Caco-2 (cell line): ENCODE measurements around the gene ADGRD1. TPM values are rescaled to one million over a fixed set of nuclear protein-coding genes. Genes with fewer than 3 reads are reported as not detected.

Experiments used
- BruUV-seq: library from RNA; stranded (reverse); fragments of 400-500 nt; replicated peaks from 2 replicates; lab custom pipeline; 2021; lab: Mats Ljungman, UMichigan
- CTCF ChIA-PET: fragments of 300-600 bp; sonication (Branson Sonifier 250); formaldehyde crosslinking; loops from one replicate; lab custom pipeline; 2022; ENCODE audit warnings: antibody characterized with exemption; lab: Charles Lee
- POLR2A ChIA-PET: fragments of 300-600 bp; sonication (Branson Sonifier 250); formaldehyde crosslinking; loops from one replicate; lab custom pipeline; 2022; ENCODE audit warnings: antibody characterized with exemption; lab: Charles Lee
- DNase-seq, 2 experiments: peaks; one replicate each; pipeline versions ENCODE4 v3.0.0 to v3.0.0-alpha.2; 2020 to 2022
- H3K27me3 ChIP-seq: replicated peaks from 2 replicates; pipeline ENCODE4 v1.6.0; 2011; ENCODE audit warnings: low read length; ENCODE audit not compliant: control insufficient read depth, insufficient read depth
- H3K36me3 ChIP-seq: 2 replicates; pipeline ENCODE4 v1.5.1; 2011; ENCODE audit warnings: low read length; ENCODE audit not compliant: control insufficient read depth, insufficient read depth
- H3K4me1 ChIP-seq: fragments of 250-450 bp; sonication (Bioruptor Pico); 2 replicates; pipeline ENCODE4 v1.5.1; 2020; ENCODE audit warnings: mild to moderate bottlenecking
- H3K4me3 ChIP-seq: 2 replicates; pipeline ENCODE4 v1.5.1; 2011; ENCODE audit warnings: low read depth, mild to moderate bottlenecking, control low read depth, low read length
- H3K9me3 ChIP-seq: fragments of 250-450 bp; sonication (Bioruptor Pico); 2 replicates; pipeline ENCODE4 v1.5.1; 2020; ENCODE audit warnings: mild to moderate bottlenecking, moderate library complexity
- H3K27ac Mint-ChIP-seq: one replicate; pipeline ENCODE4 v1.8.0; 2022; ENCODE audit warnings: mixed read lengths; ENCODE audit not compliant: unreplicated experiment
- H3K27me3 Mint-ChIP-seq: one replicate; pipeline ENCODE4 v1.8.0; 2022; ENCODE audit warnings: mixed read lengths; ENCODE audit not compliant: insufficient read depth, unreplicated experiment
- H3K36me3 Mint-ChIP-seq: one replicate; pipeline ENCODE4 v1.8.0; 2022; ENCODE audit warnings: mild to moderate bottlenecking, mixed read lengths; ENCODE audit not compliant: insufficient read depth, unreplicated experiment
- H3K4me1 Mint-ChIP-seq: one replicate; pipeline ENCODE4 v1.8.0; 2022; ENCODE audit warnings: low read depth, mixed read lengths; ENCODE audit not compliant: unreplicated experiment
- H3K4me3 Mint-ChIP-seq: one replicate; pipeline ENCODE4 v1.8.0; 2022; ENCODE audit warnings: mild to moderate bottlenecking, moderate library complexity, mixed read lengths; ENCODE audit not compliant: unreplicated experiment
- H3K9me3 Mint-ChIP-seq: one replicate; pipeline ENCODE4 v1.8.0; 2022; ENCODE audit warnings: mixed read lengths; ENCODE audit not compliant: unreplicated experiment
- intact Hi-C: fragments of 100-400 bp; cut with micrococcal nuclease; formaldehyde crosslinking; loops from one replicate; pipeline ENCODE4 v1.10.0; 2022; ENCODE audit not compliant: unreplicated experiment
- total RNA-seq: library from RNA; stranded (reverse); gene quantifications from 2 replicates; pipeline ENCODE4 v1.2.3, GENCODE V29; 2022
- TF ChIP-seq, protein P1 (sequence below), 2 experiments: fragments of 200-600 bp in 1 of 2; IDR thresholded peaks; 1 replicate in 1 of 2; 2 replicates in 1 of 2; pipeline versions ENCODE4 v1.5.1 to v1.8.0; 2011 to 2022; ENCODE audit warnings: antibody characterized with exemption in 1 of 2, control low read depth in 1 of 2, inconsistent platforms in 1 of 2, low read depth in 1 of 2, low read length in 1 of 2, mild to moderate bottlenecking in 1 of 2, moderate library complexity in 1 of 2; ENCODE audit not compliant: insufficient read depth in 1 of 2, severe bottlenecking in 1 of 2, unreplicated experiment in 1 of 2

Gene ADGRD1
- total RNA-seq, 1 experiment from 2014 or later = 3.6 TPM

DNA sequence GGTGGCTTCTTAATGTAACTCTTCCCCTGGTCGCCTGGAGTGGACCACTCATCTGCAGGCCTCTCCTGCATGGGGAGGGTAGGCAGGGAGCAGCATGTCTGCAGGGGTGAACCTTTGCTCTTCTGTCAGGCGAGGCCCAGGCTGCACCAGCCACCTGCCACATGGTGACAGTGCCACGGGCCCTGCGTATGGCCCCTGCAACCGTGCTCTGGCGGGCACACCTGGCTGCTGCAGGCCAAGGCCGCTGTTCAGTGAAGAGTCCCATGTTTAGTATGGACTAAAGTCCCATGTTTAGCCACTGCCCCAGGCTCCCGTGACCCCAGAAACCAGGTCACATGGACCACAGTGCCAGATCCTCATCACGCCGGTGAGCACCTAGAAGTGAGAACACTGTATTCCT is 187.0 kb downstream of the ADGRD1 start:
- Mint-ChIP-seq H3K27ac (no peak overlapping the region), H3K9me3 (no peaks in the 10 kb centered on the region), H3K4me1 (no peaks in the 10 kb centered on the region), H3K36me3 (no peaks in the 10 kb centered on the region), H3K4me3 (no peak overlapping the region), H3K27me3 (peaks cover 11% of the 10 kb centered on the region)
- POLR2A ChIA-PET = no interaction called here
- TF ChIP-seq, protein P1, sequence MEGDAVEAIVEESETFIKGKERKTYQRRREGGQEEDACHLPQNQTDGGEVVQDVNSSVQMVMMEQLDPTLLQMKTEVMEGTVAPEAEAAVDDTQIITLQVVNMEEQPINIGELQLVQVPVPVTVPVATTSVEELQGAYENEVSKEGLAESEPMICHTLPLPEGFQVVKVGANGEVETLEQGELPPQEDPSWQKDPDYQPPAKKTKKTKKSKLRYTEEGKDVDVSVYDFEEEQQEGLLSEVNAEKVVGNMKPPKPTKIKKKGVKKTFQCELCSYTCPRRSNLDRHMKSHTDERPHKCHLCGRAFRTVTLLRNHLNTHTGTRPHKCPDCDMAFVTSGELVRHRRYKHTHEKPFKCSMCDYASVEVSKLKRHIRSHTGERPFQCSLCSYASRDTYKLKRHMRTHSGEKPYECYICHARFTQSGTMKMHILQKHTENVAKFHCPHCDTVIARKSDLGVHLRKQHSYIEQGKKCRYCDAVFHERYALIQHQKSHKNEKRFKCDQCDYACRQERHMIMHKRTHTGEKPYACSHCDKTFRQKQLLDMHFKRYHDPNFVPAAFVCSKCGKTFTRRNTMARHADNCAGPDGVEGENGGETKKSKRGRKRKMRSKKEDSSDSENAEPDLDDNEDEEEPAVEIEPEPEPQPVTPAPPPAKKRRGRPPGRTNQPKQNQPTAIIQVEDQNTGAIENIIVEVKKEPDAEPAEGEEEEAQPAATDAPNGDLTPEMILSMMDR (IDR thresholded peaks at IDR 0.05; ENCODE audit: insufficient read depth in 1 of 2, low read depth in 1 of 2, low read length in 1 of 2, severe bottlenecking in 1 of 2, unreplicated experiment in 1 of 2) = no peak
- H3K4me1 ChIP-seq = no peaks in the 10 kb centered on the region
- no peaks in the 10 kb centered on the region for H3K9me3 ChIP-seq
- H3K27me3 ChIP-seq = no peaks in the 10 kb centered on the region
- CTCF ChIA-PET = no interaction called here
- intact Hi-C loops = no loop called here
- no peak for DNase-seq
- no peaks in the 10 kb centered on the region for H3K36me3 ChIP-seq
- no peak overlapping the region for H3K4me3 ChIP-seq
- no TSS peak for BruUV-seq

DNA sequence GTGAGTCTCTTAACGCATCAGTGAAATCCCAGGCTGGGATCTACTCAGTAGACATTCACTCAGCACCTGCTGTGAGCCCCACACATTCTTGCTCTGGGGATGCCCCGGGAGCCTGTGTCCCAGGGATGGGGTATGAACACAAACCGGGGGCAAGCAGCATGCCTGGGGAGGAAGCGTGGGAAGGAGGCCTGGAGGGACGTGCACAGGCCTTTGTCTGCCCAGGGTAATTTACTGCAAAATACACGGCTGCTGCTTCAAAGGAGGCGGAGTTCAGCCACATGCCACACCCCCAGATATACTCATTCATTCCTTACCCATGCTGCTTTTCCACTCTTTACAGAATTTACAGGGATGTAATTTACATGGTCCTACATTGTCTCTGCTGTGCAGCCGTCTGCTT is 187.8 kb downstream of the ADGRD1 start:
- Histone ChIP-seq H3K36me3 (no peaks in the 10 kb centered on the region), H3K4me1 (no peaks in the 10 kb centered on the region), H3K27me3 (no peaks in the 10 kb centered on the region), H3K4me3 (no peak overlapping the region), H3K9me3 (no peaks in the 10 kb centered on the region)
- POLR2A ChIA-PET = no interaction called here
- BruUV-seq = no TSS peak
- Mint-ChIP-seq H3K27ac (no peak overlapping the region), H3K27me3 (peaks cover 11% of the 10 kb centered on the region), H3K9me3 (no peaks in the 10 kb centered on the region), H3K36me3 (no peaks in the 10 kb centered on the region), H3K4me1 (no peaks in the 10 kb centered on the region), H3K4me3 (no peak overlapping the region)
- CTCF ChIA-PET = no interaction called here
- intact Hi-C loops = no loop called here
- TF ChIP-seq, protein P1 (IDR thresholded peaks at IDR 0.05; ENCODE audit: insufficient read depth in 1 of 2, low read depth in 1 of 2, low read length in 1 of 2, severe bottlenecking in 1 of 2, unreplicated experiment in 1 of 2) = no peak
- DNase-seq = no peak

DNA sequence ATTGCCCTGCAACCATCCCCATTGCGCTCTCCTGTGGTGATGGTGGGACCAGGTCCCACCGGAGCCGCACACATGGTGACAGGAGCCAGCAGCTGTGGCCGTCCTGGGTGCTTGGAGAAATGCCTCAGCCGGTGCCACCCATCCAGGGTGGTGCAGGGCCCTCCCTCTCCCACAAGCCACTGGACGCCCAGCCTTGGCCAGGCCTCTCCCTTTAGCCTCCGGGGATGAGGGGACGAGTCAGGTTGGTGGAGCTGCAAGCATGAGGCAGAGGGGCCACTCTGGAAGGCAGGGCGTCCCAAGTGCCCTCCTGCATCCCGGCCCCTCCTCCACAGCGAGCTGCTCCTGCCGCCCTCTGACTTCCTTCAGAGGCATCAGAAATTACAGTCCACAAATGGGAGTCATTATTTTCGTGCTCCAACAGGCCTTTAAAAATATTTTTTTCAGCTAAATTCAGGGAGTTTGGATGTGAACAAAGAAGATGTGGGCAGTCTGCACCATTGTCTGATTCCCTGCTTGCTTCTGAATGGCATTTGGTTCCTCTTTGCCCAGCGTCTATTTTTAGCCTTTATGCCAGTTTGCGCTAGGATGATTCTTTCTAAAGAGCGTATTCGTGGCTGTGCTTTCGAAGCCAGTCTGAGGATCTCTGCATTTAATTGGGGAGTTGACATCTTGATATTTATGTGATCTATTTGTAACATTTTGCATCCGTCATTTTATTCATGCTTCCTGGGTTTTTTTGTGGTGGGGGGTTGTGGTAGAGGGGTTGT is 189.4 kb downstream of the ADGRD1 start:
- DNase-seq = no peak
- intact Hi-C loops = no loop called here
- no peaks in the 10 kb centered on the region for H3K9me3 ChIP-seq
- no peaks in the 10 kb centered on the region for H3K4me1 Mint-ChIP-seq
- H3K4me3 ChIP-seq = no peak overlapping the region
- no peaks in the 10 kb centered on the region for H3K36me3 ChIP-seq
- ChIA-PET CTCF (no interaction called here), POLR2A (no interaction called here)
- H3K9me3 Mint-ChIP-seq = no peaks in the 10 kb centered on the region
- no peak overlapping the region for H3K4me3 Mint-ChIP-seq
- no peaks in the 10 kb centered on the region for H3K36me3 Mint-ChIP-seq
- H3K4me1 ChIP-seq = no peaks in the 10 kb centered on the region
- TF ChIP-seq, protein P1 (IDR thresholded peaks at IDR 0.05; ENCODE audit: insufficient read depth in 1 of 2, low read depth in 1 of 2, low read length in 1 of 2, severe bottlenecking in 1 of 2, unreplicated experiment in 1 of 2) = no peak
- BruUV-seq = no TSS peak
- H3K27me3 Mint-ChIP-seq = peaks cover 3% of the 10 kb centered on the region
- H3K27ac Mint-ChIP-seq = no peak overlapping the region
- no peaks in the 10 kb centered on the region for H3K27me3 ChIP-seq
